ENCODE results near the gene C10orf95.

Gene C10orf95

DNA sequence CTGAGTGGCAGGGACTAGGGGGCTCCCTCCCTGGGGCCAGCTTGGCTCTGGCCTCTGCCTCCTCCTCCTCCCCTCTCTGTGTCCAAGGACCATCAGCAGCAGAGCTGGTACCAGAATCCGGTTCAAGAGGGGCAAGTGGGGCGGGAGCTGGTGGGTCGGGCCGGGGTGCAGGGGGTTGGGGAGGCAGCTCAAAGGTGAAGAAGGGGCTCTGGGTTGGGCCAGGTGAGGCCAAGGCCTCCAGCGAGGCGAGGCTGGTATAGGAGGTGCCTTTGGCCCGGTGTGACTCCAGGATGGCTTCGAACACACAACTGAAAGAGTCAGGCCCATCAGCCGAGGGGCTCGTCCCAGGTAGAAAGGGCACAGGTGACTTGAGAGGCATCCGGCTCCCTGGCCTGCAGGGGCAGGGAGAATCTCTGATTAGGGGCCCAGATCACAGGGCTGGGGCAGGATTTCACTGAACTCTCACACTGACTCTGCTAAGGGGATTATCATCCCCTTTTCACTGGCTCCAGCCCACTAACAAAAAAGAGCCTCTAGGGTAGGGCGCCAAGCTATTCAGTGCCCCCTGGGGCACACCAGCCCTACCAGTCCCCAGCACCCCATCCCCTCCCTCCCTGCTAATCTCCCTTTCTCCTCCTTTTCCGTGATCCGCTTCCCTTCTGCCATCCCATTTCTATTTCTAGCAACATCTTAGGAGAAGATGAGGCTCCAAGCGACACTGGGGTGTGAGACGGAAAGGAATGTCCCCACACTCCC, 37.4 kb downstream of the C10orf95 start:
- DNase-seq, result no peak

DNA sequence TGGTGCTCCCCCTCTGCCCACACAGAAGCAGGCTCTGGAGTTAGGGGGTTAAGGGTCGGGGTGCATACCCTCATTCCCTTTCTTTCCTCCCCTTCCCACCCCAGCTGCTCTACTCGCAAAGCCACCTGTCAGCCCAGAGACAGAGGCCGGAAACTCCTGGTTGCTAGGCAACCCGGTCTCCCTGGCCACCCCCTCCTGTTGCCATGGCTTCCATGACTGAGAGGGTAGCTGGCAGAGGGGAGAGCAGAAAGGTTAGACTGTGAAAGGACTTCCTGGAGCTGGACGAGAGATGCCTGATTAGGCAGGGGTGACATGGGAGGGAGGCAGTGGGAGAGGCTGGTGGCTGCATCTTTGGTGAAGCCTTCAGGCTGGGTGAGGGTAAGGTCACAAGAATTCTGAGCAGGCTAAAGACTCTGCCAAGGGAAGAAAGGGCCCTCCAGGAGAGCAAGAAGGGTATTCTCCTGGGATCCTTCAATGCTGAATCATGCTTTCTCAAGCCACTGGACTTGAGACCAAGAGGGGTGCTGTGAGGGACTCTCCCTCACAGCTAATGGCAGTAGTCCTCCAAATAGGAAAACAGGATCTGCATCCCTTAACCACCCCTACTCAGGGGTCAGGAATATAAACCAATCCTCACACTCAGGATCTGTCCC, 38.2 kb downstream of the C10orf95 start:
- no peak for DNase-seq

DNA sequence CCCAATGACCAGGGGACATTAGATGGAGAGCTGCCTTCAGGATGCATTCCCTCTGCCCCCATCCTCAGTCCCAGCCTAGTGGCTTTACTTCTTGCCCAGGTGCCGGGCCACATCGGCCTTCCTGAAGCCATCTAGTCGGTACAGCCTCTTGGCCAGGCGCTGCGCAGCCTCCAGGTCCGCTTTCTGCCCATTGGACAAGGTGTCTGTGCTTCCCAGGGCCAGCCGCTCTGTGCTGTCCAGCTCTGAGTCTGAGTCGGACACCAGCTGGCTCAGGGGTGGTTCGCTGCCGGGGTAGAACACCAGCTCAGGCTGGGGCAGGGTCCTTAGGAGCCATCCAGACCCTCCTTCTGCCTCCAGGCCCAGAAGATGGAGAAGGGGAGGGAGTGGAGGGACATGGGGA, 39.0 kb downstream of the C10orf95 start:
- DNase-seq, result no peak

DNA sequence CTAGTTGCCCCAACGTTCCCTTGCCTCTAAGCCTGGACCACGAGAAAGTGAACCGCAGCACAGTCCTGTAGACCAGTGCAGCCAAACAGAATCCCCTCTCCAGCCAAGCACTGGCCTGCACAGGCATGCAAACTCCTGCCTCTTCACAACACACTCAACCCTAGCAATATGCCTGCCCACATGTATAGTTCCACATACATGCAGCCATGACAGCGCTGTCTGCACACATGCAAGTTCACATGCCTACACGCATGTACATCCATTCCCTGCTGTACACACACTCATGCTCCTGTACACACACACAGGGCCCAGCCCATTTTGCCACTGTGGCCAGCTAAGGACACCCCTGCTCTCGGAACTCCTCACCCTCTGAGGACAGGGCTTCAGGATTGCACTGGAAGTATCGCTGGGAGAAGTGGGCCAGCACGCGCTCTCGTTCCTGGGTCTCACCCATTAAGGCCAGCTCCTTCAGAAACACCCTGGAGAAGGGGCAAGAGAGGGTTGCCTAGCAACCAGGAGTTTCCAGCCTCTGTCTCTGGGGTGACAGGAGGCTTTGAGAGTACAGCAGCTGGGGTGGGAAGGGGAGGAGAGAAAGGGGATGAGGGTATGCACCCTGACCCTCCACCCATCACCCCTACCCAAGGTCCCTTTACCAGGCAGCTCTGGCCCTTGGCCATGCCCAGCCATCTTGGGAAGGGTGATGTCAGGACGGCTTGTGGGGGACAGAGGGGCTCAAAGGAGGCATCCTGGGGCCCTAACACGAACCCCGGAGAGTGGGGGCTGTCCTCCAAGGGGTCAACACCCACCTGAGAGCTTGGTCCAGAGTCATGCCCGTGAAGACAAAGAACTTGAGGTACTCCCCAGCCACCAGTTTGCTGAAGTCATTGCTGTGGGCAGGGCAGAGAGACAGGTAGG, 39.7 kb downstream of the C10orf95 start:
- DNase-seq, result no peak

DNA sequence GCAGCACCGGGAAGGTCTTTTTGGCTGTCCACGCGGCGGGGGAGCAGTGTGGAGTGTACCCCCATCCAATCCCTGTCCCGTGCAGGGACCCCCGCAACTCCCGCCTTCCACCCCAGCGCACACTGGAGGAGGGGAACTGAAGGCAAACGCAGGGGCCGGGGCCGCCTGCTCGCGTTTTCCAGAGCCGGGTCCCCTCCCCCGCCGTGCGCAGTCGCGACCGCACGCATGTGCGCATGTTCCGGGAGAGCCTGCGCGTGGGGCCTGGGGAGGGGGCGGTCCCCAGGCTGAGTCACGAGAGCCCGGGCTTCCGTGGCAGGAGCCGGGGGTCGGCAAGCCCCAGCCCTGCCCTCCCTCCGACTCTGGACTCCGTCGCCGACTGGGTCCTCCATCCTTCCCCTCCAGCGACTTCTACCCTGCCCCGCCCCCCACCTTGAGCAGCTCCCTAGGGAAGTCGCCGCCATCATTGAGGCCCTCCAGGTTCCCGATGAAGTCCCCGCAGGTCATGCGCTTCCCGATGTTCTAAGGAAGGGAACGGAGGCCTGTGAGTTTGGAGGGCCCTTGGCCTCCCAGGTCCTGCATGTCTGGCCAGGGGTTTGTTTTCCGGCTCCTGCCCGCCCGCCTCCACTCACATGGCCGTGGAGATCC, 40.8 kb downstream of the C10orf95 start:
- peak; percentile 79 for DNase-seq

DNA sequence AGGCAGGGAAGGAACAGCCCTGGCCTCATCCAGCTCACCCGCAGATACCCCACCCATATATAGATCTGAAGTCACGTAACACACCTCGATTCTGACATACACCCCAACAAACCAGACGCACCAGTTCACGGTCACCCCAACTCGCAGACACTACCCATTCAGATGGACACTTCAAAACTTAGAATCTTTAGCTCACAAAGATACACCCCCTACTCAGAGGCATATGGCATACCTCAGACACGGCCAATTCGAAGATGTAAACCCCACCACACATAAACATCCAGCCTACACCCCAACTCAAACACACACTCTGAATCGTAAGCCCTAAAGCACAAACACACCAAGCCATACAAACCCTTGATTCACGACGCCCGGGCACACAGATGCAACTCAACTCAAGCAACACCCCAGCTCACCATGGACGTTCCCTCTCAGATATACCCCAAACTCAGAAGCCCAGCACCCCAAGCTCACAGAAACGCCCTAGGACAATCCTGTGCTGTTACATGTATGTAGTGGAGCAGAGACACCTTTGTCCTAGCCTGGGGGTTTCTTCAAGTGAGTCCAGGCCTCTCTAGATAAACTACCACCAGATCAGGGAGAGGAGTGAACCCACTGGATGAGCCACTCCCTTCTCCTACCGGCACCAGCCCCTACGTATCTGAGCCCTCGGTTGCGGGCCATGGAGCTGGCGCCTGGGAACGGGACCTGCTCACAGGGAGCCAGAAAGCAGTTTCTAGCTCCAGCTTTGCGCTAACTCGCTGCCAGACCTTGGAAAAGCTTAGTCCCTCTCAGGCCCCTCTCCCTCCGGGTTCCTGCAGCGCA, 41.5 kb downstream of the C10orf95 start:
- DNase-seq, result no peak

DNA sequence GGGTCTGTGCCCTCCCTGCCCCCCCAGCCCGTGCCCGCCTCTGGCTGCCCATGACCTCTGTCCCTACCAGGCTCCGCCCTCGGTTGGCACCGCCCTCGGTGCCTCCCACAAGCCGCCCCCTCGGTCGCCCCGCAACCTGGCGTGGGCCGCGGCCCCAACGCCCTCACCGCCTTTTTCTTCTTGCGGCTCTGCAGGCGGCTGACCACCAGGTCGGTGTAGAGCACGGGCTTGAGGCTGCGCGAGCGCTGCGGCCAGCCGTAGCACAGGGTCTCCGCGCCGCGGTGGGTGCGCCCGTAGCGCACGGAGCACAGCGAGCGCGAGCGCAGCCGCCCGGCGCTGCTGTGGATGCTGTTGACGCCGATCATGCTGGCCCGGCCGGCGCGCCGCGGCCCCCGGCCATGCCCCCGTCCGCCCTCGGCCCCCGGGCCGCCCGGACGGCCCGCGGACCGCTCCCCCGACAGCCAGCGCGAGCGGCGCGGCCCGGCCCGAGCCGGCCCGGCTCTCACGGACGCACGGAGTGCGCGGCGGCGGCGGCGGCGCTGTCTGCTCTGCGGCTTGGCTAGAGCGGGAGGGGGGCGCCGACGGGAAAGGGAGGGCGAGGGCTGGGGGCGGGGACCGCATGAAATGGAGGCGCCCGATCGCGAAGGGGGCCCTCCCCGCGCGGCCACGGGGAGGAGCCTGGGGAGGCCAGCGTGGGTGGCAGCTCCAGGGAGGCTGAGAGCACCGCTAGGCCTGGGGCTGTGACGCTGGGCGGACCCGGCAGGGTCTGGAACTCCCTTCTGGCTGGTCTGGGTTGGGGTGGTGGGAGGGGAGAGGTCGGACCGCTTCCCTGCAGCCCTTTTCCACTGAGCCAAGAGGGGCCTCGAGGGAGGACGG, 42.4 kb downstream of the C10orf95 start:
- peak; percentile 88 for DNase-seq

DNA sequence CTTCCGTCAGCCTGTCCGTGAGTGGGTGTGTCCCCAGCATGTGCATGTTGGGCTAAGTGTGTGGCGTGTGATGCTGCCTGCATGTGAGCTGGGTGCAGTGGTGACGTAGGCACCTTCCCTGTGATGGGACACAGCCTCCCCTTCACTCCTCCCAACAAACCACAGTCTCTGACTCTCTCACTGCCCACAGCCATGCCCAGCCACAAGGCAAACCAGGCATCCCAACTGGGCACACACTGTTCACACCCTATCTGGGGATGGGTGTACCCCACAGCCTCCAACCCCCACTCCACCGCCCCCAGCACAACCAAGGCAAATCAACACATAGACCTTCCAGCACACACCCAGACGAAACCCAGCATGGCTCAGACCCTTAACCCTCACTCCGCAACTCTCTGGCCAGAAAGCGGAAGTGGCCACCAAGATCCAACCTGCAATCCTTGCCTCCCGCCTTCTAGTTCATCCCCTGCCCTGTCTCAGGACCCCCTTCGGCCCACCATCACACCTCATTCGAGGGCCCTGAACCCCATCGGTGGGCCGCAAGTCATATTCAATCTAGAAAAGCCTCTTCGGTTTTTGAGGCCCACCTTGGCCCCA, 43.1 kb downstream of the C10orf95 start:
- no peak for DNase-seq

DNA sequence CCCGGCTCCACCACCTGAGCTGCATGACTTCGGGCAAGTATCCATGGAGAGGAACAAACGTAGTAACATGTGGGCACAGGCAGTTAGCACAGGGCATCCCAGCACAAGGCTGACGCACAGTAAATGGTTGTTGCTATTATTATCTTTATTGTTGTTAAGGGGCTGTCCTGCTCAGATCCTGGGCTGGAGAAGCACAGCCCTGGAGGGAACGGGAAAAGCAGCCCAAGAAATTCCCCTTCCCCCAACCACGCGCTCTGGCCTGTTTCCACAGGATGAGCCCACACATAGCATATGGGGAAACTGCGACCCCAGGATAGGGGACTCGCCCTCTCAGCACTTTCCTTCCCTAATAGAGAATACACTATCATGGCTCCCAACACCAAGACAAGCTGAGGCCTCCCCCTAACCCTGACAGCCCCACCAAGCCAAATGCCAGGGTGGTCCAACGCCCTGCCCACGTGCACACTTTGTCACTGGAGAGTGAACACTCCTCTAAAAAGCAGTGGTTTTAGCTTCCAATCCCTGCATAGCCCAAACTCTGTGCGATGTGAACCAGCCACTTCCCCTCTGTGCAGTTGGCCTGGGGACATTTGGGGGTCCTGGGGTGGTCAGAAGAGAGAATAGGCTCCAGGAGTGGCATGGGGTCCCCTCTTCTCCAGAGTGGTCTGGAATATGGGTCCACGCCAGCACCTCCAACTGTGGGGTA, 43.8 kb downstream of the C10orf95 start:
- no peak for DNase-seq

DNA sequence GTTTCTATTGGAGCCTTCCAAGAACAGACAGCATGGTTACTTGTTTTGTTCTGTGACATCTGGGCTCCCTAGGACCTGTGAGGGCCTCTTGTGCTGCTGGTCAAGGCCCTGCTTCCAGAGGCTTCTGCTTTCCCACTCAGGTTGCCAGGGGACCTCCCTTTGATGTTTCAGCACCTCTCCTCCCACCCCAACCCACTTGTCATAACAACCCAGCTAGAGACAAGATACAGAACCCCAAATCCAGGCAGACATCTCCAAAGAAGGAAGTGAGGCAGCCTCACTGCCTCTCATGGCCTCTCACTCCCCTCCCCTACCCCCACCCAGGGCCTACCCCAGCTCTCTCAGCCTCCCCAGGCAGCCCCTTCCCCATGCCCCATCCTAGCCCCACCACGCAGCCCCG, 44.5 kb downstream of the C10orf95 start:
- no peak for DNase-seq

DNA sequence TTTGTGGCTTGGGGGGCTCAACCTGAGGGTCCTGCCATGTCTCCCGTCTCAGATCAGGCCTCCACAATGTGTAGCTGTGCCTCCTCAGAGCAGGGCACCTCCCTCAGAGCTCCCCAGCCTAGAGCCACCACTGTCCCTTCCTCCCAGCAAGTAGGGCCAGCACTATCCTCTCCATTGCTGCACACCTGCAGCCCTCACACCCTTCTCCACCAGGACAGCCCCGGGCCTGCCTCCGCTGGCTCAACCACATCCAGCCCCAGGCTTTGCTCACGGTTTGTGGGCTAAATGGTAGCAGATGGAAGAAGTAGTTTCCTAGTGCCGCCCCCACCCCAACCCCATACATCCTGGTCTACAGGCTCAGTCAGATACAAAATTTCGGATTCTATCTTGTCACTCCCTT, 45.7 kb downstream of the C10orf95 start:
- DNase-seq, result no peak

DNA sequence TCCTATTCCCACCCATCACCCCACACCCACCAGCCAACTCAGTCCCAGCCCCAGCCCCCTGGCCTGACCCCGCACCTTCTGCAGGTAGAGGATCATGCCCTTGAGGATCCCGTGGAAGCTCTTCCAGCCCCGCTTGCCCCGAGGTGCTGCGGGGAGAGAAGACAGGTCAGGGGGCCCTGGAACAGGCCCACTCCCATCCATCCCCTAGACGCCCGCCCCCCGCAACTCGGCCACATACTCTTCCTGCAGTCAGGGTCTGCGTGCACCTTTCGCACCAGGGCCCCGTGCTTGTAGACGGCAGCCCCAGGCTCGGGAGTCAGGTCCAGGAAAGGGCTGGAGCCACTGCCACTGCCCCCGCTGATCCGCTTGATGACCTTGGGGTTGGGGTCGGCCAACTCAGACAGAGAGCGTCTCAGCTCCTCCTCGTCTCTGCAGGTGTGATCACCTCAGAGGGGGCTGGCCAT, 46.2 kb downstream of the C10orf95 start:
- no peak for DNase-seq

DNA sequence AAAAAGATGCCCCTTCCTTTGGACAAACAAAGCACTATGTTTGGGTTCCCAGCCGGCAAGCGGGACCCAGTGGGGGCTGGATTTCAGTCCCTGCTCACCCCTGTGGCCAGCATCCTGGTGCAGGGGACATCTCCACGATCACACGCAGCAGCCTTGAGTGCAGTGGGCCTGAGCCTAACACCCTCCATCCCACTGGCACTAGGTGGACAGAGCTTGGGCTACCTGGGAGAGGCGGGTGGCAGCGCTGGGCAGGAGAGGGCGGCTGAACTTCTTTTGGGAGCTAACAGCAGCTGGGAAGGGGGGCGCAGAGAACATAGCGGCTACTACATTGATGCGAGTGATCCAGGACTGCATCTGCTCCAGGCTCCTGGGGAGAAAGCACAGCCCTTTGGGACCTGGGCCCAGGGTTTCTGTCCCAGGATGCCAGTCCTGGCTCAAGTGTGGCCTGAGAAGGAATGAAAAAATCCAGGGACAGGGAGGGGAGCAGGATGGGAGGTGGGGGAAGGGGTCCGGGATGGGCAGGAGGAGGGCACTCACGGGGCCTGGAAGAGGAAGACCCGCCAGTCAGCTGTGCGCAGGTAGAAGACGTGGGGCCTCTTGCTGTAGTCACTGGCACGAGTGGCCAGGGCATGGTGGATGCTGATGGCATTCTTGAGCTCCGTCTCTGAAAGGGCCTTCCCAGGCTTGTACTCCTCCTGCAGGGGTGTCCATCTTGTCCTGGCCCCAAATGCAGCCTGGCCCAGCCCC, 46.8 kb downstream of the C10orf95 start:
- no peak for DNase-seq

DNA sequence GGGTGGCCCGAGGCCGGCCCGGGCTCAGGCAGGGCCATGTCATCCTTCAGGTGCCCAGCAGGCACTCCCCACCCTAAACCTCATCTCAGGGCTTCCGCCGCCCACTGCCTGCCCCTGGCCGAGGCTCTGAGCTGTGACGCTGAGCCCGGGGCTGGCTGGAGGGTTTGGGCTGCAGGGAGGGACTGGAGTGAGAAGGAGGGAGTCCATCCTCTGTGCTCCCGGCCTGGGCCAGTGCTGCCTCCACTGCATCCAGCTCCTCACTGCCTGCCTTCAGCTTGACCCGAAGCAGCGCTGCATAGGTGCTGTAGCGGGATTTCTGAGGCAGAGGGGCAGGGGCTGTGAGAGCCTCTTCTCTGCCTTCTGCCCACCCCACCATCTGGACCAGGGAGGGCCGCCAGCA, 48.2 kb downstream of the C10orf95 start:
- no peak for DNase-seq

DNA sequence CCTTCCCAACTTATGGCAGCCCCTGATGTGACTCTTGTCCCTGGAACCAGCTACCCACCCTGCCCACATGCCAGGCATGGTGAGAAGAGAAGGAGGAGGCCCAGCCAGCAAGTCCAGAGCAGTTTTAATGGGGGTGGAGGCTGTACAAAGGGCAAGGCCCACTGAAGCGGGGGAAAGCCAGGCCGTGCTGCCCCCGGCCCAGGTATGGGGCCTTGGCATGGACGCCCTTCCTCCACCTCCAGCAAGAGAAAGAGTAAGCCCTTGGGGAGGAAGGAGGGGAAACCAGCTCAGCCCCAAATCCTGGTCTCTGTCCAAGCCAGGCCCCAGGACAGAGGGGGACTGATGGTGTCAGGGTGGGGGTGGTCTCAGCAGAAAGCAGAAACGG, 48.8 kb downstream of the C10orf95 start:
- no peak for DNase-seq

DNA sequence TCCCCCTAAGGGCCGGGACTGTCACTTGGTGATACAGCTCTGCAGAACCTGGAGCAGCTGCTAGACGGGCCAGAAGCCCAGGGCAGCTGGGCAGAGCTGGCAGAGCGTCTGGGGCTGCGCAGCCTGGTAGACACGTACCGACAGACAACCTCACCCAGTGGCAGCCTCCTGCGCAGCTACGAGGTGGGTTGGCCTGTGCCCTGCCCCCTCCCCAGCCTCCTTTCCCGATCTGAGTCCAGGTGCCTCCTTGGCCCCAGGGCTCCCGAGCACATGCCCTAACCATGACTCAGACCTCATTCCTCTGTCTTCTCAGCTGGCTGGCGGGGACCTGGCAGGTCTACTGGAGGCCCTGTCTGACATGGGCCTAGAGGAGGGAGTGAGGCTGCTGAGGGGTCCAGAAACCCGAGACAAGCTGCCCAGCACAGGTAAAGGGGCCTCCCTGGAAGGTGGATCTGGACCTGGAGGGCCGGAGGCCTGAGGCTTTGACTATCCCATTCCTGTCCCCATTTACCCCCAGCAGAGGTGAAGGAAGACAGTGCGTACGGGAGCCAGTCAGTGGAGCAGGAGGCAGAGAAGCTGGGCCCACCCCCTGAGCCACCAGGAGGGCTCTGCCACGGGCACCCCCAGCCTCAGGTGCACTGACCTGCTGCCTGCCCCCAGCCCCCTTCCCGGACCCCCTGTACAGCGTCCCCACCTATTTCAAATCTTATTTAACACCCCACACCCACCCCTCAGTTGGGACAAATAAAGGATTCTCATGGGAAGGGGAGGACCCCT, 49.4 kb downstream of the C10orf95 start:
- DNase-seq, result no peak

DNA sequence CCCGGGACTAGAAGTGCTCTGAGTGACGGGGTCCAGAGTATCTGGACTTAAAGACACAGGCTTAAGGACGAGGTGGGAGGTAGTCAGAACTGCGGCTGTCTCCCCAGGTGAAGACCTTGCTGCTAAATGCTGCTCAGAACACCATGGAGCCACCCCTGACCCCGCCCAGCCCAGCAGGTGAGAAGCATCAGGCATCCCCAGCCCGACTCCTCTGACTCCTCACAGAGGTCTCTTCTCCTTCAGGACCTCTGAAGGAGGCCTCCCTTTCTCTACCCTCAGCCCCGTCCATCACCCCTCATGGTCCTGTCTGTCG, 50.0 kb downstream of the C10orf95 start:
- DNase-seq, result no peak

DNA sequence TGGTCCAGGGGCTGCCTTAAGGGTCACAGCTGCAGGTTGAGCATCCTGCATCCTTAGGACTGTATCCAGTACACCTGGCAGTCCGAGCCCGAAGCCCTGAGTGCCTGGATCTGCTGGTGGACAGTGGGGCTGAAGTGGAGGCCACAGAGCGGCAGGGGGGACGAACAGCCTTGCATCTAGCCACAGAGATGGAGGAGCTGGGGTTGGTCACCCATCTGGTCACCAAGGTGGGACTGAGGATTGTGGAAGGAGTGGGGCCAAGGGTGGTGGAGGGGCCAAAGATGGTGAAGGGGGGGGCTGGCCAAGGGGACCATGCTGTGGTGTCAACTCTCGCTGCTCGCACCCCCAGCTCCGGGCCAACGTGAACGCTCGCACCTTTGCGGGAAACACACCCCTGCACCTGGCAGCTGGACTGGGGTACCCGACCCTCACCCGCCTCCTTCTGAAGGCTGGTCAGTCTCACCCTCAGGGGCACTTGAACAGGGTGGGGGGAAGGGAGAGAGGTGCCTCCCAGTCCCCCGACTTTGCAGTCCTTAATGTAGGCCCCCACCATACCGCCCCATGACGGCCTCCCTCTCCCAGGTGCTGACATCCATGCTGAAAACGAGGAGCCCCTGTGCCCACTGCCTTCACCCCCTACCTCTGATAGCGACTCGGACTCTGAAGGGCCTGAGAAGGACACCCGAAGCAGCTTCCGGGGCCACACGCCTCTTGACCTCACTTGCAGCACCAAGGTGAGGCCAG, 50.6 kb downstream of the C10orf95 start:
- no peak for DNase-seq

All from activated naive CD4-positive, alpha-beta T cell treated with anti-CD3 and anti-CD28 coated beads, Interleukin-2, amount 50 U/mL, for 16 hours (primary cell).